ENCODE data around the gene CXCL17. TPM values are rescaled to one million over a fixed set of nuclear protein-coding genes. Genes with fewer than 3 reads are reported as not detected.

Gene CXCL17
- total RNA-seq, 1 donor from 2014 or later = 0.48 TPM

GRCh38 chr19:42428676-42429075, 14.1 kb downstream of the CXCL17 start:
- DNase-seq (ENCODE audit: low spot score, unreplicated experiment) = no peak
- no peak overlapping the region for H3K4me3 Mint-ChIP-seq (ENCODE audit: low read depth)
- peaks cover 9% of the 10 kb centered on the region for H3K4me1 Mint-ChIP-seq (ENCODE audit: low read depth)
- no peaks in the 10 kb centered on the region for H3K9me3 Mint-ChIP-seq (ENCODE audit: low read depth)
- TF ChIP-seq CTCF (IDR thresholded peaks at IDR 0.05; ENCODE audit: unreplicated experiment) = no peak
- no peak overlapping the region for H3K27ac Mint-ChIP-seq
- no peaks in the 10 kb centered on the region for H3K36me3 Mint-ChIP-seq (ENCODE audit: insufficient read depth)
- peaks cover 25% of the 10 kb centered on the region for H3K27me3 Mint-ChIP-seq

- Mint-ChIP-seq H3K4me3 (ENCODE audit: low read depth) (no peak within 1 kb of the TSS), H3K36me3 (ENCODE audit: insufficient read depth) (no peaks in the 10 kb centered on the region), H3K9me3 (ENCODE audit: low read depth) (no peaks in the 10 kb centered on the region), H3K4me1 (ENCODE audit: low read depth) (peaks cover 7% of the 10 kb centered on the region), H3K27ac (no peak within 1 kb of the TSS), H3K27me3 (peaks cover 26% of the 10 kb centered on the region)
- no peak for TF ChIP-seq CTCF (IDR thresholded peaks at IDR 0.05; ENCODE audit: unreplicated experiment)
- no peak for DNase-seq (ENCODE audit: low spot score, unreplicated experiment)
Observed at GRCh38 chr19:42427313-42427712, 15.4 kb downstream of the CXCL17 start, which contains the start of gene LIPE. Gene LIPE (minus strand): TSS chr19:42427388. CDS start chr19:42427149, 239 bp downstream.

- no peak for TF ChIP-seq CTCF (IDR thresholded peaks at IDR 0.05; ENCODE audit: unreplicated experiment)
Observed at GRCh38 chr19:42426643-42427042, 16.1 kb downstream of the CXCL17 start.

GRCh38 chr19:42424712-42425131, 18.0 kb downstream of the CXCL17 start:
- TF ChIP-seq CTCF (IDR thresholded peaks at IDR 0.05; ENCODE audit: unreplicated experiment) = peak; percentile 48
- Mint-ChIP-seq H3K4me1 (ENCODE audit: low read depth) (peaks cover 11% of the 10 kb centered on the region), H3K27me3 (peaks cover 36% of the 10 kb centered on the region), H3K4me3 (ENCODE audit: low read depth) (peak overlapping the region; percentile 45), H3K36me3 (ENCODE audit: insufficient read depth) (no peaks in the 10 kb centered on the region), H3K9me3 (ENCODE audit: low read depth) (no peaks in the 10 kb centered on the region), H3K27ac (no peak overlapping the region)
- DNase-seq (ENCODE audit: low spot score, unreplicated experiment) = no peak

More at GRCh38 chr19:42426643-42427042, 16.1 kb downstream of the CXCL17 start:
- Mint-ChIP-seq H3K36me3 (ENCODE audit: insufficient read depth) (no peaks in the 10 kb centered on the region), H3K27ac (no peak overlapping the region), H3K4me1 (ENCODE audit: low read depth) (peaks cover 11% of the 10 kb centered on the region), H3K4me3 (ENCODE audit: low read depth) (no peak overlapping the region), H3K9me3 (ENCODE audit: low read depth) (no peaks in the 10 kb centered on the region), H3K27me3 (peaks cover 31% of the 10 kb centered on the region)
- no peak for DNase-seq (ENCODE audit: low spot score, unreplicated experiment)

GRCh38 chr19:42424345-42424707, 18.4 kb downstream of the CXCL17 start:
- no peak for DNase-seq (ENCODE audit: low spot score, unreplicated experiment)
- peaks cover 36% of the 10 kb centered on the region for H3K27me3 Mint-ChIP-seq
- no peaks in the 10 kb centered on the region for H3K9me3 Mint-ChIP-seq (ENCODE audit: low read depth)
- H3K4me3 Mint-ChIP-seq (ENCODE audit: low read depth) = peak overlapping the region; percentile 45
- no peaks in the 10 kb centered on the region for H3K36me3 Mint-ChIP-seq (ENCODE audit: insufficient read depth)
- TF ChIP-seq CTCF (IDR thresholded peaks at IDR 0.05; ENCODE audit: unreplicated experiment) = no peak
- peaks cover 11% of the 10 kb centered on the region for H3K4me1 Mint-ChIP-seq (ENCODE audit: low read depth)
- no peak overlapping the region for H3K27ac Mint-ChIP-seq

Data from progenitor cell of endocrine pancreas (in vitro differentiated cells).